OCI-LY7 (cell line): ENCODE data around the gene AKAP5. TPM values are rescaled to one million over a fixed set of nuclear protein-coding genes. Genes with fewer than 3 reads are reported as not detected.

Experiments used
- BruUV-seq: library from RNA; stranded (reverse); fragments of 400-500 nt; replicated peaks from 2 replicates; lab custom pipeline; 2021; lab: Mats Ljungman, UMichigan
- CTCF ChIA-PET: fragments of 300-600 bp; sonication (Branson Sonifier 250); formaldehyde crosslinking; loops from one replicate; lab custom pipeline; 2022; ENCODE audit warnings: antibody characterized with exemption; ENCODE audit not compliant: unreplicated experiment; lab: Charles Lee
- POLR2A ChIA-PET: fragments of 300-600 bp; sonication (Branson Sonifier 250); formaldehyde crosslinking; loops from one replicate; lab custom pipeline; 2022; ENCODE audit warnings: antibody characterized with exemption; lab: Charles Lee
- DNase-seq: peaks from one replicate; pipeline ENCODE4 v3.0.0-alpha.2; 2015; ENCODE audit warnings: low spot score
- H2AFZ ChIP-seq: fragments of 200-600 bp; sonication (generic), shearing (Covaris generic); 2 replicates; pipeline ENCODE4 v1.6.1; 2014; ENCODE audit warnings: mild to moderate bottlenecking, antibody characterized with exemption, low read length, moderate library complexity
- H3K27ac ChIP-seq: fragments of 200-600 bp; sonication (generic); 2 replicates; pipeline ENCODE4 v1.5.1; 2014; ENCODE audit warnings: mixed run types, low read depth, mild to moderate bottlenecking, moderate library complexity, low read length, inconsistent platforms; ENCODE audit not compliant: poor library complexity, severe bottlenecking
- H3K36me3 ChIP-seq: fragments of 200-600 bp; sonication (generic); 2 replicates; pipeline ENCODE4 v1.6.1; 2014; ENCODE audit warnings: mild to moderate bottlenecking, antibody characterized with exemption, low read length, moderate library complexity, mixed read lengths; ENCODE audit not compliant: insufficient read depth
- H3K4me1 ChIP-seq: fragments of 200-600 bp; sonication (generic); 2 replicates; pipeline ENCODE4 v1.5.1; 2014; ENCODE audit warnings: mild to moderate bottlenecking, low read length; ENCODE audit not compliant: insufficient read depth, poor library complexity, severe bottlenecking
- H3K4me2 ChIP-seq: fragments of 200-600 bp; sonication (generic); 2 replicates; pipeline ENCODE4 v1.6.1; 2014; ENCODE audit warnings: mild to moderate bottlenecking, low read length
- H3K4me3 ChIP-seq: fragments of 200-600 bp; sonication (generic); 2 replicates; pipeline ENCODE4 v1.5.1; 2014; ENCODE audit warnings: mild to moderate bottlenecking, low read depth, low read length; ENCODE audit not compliant: poor library complexity, severe bottlenecking
- H3K79me2 ChIP-seq: fragments of 200-600 bp; sonication (generic); 2 replicates; pipeline ENCODE4 v1.6.1; 2016; ENCODE audit warnings: low read depth, mild to moderate bottlenecking, low read length, moderate library complexity, mixed read lengths; ENCODE audit not compliant: insufficient read depth
- H3K9me2 ChIP-seq: fragments of 200-600 bp; sonication (generic); 2 replicates; pipeline ENCODE4 v1.6.1; 2016; ENCODE audit warnings: mild to moderate bottlenecking, low read length, mixed read lengths; ENCODE audit not compliant: insufficient read depth
- H3K9me3 ChIP-seq: fragments of 200-600 bp; sonication (generic); 2 replicates; pipeline ENCODE4 v1.6.1; 2014; ENCODE audit warnings: mild to moderate bottlenecking, mixed run types, low read length, mixed read lengths
- H4K20me1 ChIP-seq: fragments of 200-600 bp; sonication (generic); 2 replicates; pipeline ENCODE4 v1.6.1; 2014; ENCODE audit warnings: mild to moderate bottlenecking, antibody characterized with exemption, low read length, moderate library complexity, mixed read lengths; ENCODE audit not compliant: insufficient read depth
- CTCF ChIP-seq: fragments of 200-600 bp; sonication (generic); conservative IDR thresholded peaks from 2 replicates; pipeline ENCODE4 v1.5.1; 2014; ENCODE audit warnings: mild to moderate bottlenecking, antibody characterized with exemption, low read length, moderate library complexity, mixed read lengths
- EZH2phosphoT487 ChIP-seq: fragments of 200-600 bp; sonication (generic); IDR thresholded peaks from 2 replicates; pipeline ENCODE4 v1.6.1; 2018; ENCODE audit warnings: low read depth, borderline replicate concordance, mild to moderate bottlenecking, mixed run types, antibody characterized with exemption, low read length, moderate library complexity, mixed read lengths
- intact Hi-C: fragments of 100-400 bp; cut with micrococcal nuclease; formaldehyde crosslinking; loops from one replicate; pipeline ENCODE4 v1.10.0; 2022; ENCODE audit not compliant: unreplicated experiment
- total RNA-seq, 2 experiments: library from RNA; depleted of rRNA in 1 of 2; stranded (reverse); fragments of >200 nt in 1 of 2; shearing (Covaris generic) in 1 of 2; gene quantifications; 2 replicates each; pipeline ENCODE4 v1.2.3, GENCODE V29; 2014 to 2022

AKAP5 gene
- total RNA-seq, 2 experiments from 2014 or later: 0.57 to 0.92 TPM

- no TSS peak for BruUV-seq
- ChIA-PET POLR2A (no interaction called here), CTCF (interaction anchor here (0.7 kb wide), 1 partner anchor 10 kb away, joined by 3 read pairs; no protein-coding TSS in a partner anchor)
- H3K9me3 ChIP-seq: no peaks in the 10 kb centered on the region
- no peak overlapping the region for H3K27ac ChIP-seq
- H3K4me2 ChIP-seq: peak overlapping the region; percentile 99
- H3K9me2 ChIP-seq: no peaks in the 10 kb centered on the region
- no peak for DNase-seq
- peaks cover 51% of the 10 kb centered on the region for H3K4me1 ChIP-seq
- H3K4me3 ChIP-seq: peak overlapping the region; percentile 87
- H3K79me2 ChIP-seq: peaks cover 77% of the 10 kb centered on the region
- intact Hi-C loops: loop anchor here (10.0 kb wide), 1 partner anchor 783 kb away; the partner anchor contains the start of gene SGPP1
- H3K36me3 ChIP-seq: peaks cover 11% of the 10 kb centered on the region; the same call in 1 of the 2 replicates
- H2AFZ ChIP-seq: no peak overlapping the region
- TF ChIP-seq EZH2phosphoT487 (no peak), CTCF (no peak)
- H4K20me1 ChIP-seq: peaks cover 48% of the 10 kb centered on the region
Measured at GRCh38 chr14:64507376-64508156, 42.3 kb downstream of the AKAP5 start.

- Histone ChIP-seq H3K79me2 (peaks cover 79% of the 10 kb centered on the region), H3K27ac (no peak overlapping the region), H4K20me1 (peaks cover 48% of the 10 kb centered on the region), H2AFZ (no peak overlapping the region), H3K36me3 (peaks cover 17% of the 10 kb centered on the region; the same call in 1 of the 2 replicates), H3K9me2 (no peaks in the 10 kb centered on the region), H3K9me3 (no peaks in the 10 kb centered on the region), H3K4me2 (peak overlapping the region; percentile 99), H3K4me1 (peaks cover 51% of the 10 kb centered on the region), H3K4me3 (no peak overlapping the region)
- TF ChIP-seq CTCF (no peak), EZH2phosphoT487 (no peak)
- intact Hi-C loops: loop anchor here (10.0 kb wide), 1 partner anchor 783 kb away; the partner anchor contains the start of gene SGPP1
- BruUV-seq: no TSS peak
- ChIA-PET POLR2A (interaction anchor here (1.0 kb wide), 1 partner anchor 11 kb away, joined by 3 read pairs; no protein-coding TSS in a partner anchor), CTCF (interaction anchor here (0.7 kb wide), 1 partner anchor 11 kb away, joined by 3 read pairs; no protein-coding TSS in a partner anchor)
- peak; percentile 26 for DNase-seq
Measured at GRCh38 chr14:64508215-64508776, 43.0 kb downstream of the AKAP5 start.
